GM06990 (cell line): Measurements from ENCODE around the gene AKAP5.

Experiments used
- DNase-seq: peaks from one replicate; pipeline ENCODE4 v3.0.0-alpha.2; 2011; ENCODE audit not compliant: insufficient read length; ENCODE audit errors: extremely low read depth
- H3K27me3 ChIP-seq: replicated peaks from 2 replicates; pipeline ENCODE4 v1.6.0; 2011; ENCODE audit warnings: low read length; ENCODE audit not compliant: control insufficient read depth, insufficient read depth
- H3K36me3 ChIP-seq: 2 replicates; pipeline ENCODE4 v1.5.1; 2011; ENCODE audit warnings: low read length; ENCODE audit not compliant: control insufficient read depth, insufficient read depth
- H3K4me3 ChIP-seq: replicated peaks from 2 replicates; pipeline ENCODE4 v1.5.1; 2011; ENCODE audit warnings: low read depth, mild to moderate bottlenecking, control low read depth, low read length
- CTCF ChIP-seq: IDR thresholded peaks from 2 replicates; pipeline ENCODE4 v1.5.1; 2011; ENCODE audit warnings: low read length, control low read depth, mild to moderate bottlenecking, inconsistent platforms; ENCODE audit not compliant: insufficient read depth, poor library complexity, severe bottlenecking

Gene AKAP5

GRCh38 chr14:64439141-64439540, 26.2 kb upstream of the AKAP5 start:
- H3K27me3 ChIP-seq: no peaks in the 10 kb centered on the region
- peaks cover 8% of the 10 kb centered on the region for H3K36me3 ChIP-seq
- no peak for TF ChIP-seq CTCF
- DNase-seq: no peak
- H3K4me3 ChIP-seq: no peak overlapping the region

- TF ChIP-seq CTCF: no peak
- Histone ChIP-seq H3K36me3 (peaks cover 10% of the 10 kb centered on the region), H3K27me3 (no peaks in the 10 kb centered on the region), H3K4me3 (no peak overlapping the region)
- DNase-seq: no peak
Observed at GRCh38 chr14:64440494-64440893, 24.8 kb upstream of the AKAP5 start.

GRCh38 chr14:64442300-64442988, 22.9 kb upstream of the AKAP5 start:
- TF ChIP-seq CTCF: no peak
- Histone ChIP-seq H3K36me3 (peaks cover 9% of the 10 kb centered on the region), H3K4me3 (no peak overlapping the region), H3K27me3 (no peaks in the 10 kb centered on the region)
- DNase-seq: no peak

DNA sequence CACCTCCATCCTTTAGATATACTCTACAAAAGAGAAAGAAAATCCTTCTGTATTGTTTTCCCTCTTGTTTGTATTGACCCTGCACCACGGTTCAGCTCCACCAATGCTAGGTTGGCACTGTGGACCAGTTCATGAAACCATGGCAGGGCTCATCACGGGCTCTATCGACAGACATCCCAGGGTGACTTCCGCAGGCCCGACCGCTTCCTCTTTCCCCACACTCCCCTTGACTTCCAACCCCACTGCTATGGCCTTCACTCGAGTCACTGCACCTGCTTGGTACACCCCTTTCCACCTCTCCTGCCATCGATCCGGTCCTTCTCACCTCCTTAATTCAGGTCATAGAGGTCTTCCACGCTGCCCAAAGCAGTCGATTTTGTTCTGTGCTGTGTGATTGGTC, 21.2 kb upstream of the AKAP5 start:
- DNase-seq: no peak
- Histone ChIP-seq H3K27me3 (no peaks in the 10 kb centered on the region), H3K4me3 (no peak overlapping the region), H3K36me3 (peaks cover 9% of the 10 kb centered on the region)
- no peak for TF ChIP-seq CTCF

DNA sequence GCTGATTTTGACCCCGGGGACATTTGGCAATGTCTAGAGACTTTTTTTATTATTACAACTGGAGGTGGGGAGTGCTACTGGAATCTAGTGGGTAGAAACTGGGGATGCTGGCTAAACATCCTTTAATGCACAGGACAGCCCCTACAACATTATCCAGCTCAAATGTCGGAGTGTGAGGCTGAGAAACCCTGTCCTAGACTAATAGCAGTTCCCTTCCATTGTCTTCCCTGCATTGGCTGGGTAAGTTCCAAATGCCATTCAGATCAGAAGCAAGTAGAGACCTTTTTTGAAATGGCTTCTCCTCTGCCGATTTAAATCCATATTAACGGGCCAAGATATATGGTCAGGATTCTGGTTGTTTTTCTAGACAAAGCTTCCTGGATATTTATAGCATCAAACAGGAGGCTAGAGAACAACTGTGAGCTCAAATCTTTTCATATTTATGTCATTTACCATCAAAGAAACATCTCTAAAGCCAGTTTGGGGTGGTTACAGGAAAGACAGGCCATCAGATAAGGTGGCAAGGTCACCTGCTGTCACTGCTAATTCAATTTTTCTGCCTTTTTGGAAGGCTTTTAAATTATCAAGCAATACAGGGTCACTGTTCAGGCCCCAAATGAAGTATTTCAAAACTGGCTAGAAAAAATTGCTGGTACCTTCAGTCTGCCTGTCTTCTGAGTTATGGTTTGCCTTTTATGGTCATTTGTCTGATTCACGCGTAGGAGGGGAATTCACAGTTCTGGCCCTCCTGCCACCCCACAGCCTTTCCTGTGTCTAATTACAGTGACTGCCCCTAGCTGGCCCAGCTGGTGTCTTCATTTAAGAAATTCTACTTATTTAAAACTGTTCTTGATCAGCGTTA, 20.1 kb upstream of the AKAP5 start:
- H3K4me3 ChIP-seq: no peak overlapping the region; the same call in 1 of the 2 replicates
- peak; percentile 50 for DNase-seq
- H3K36me3 ChIP-seq: peaks cover 13% of the 10 kb centered on the region
- no peak for TF ChIP-seq CTCF
- no peaks in the 10 kb centered on the region for H3K27me3 ChIP-seq
